Measurements from ENCODE around the gene VAMP1.
"Not testable (repeated sequence)": the region's sequence is repeated elsewhere in the genome, so short reads cannot be mapped to it uniquely, and the experiment has no call there.

The VAMP1 gene

GRCh38 chr12:6468283-6468575 is 2.2 kb downstream of the VAMP1 start:
- Histone ChIP-seq H3K27ac (ENCODE audit: low read length) (no peak overlapping the region), H3K4me3 (ENCODE audit: low read depth in 1 of 2, low read length in 2 of 2) (no peak overlapping the region)

DNA sequence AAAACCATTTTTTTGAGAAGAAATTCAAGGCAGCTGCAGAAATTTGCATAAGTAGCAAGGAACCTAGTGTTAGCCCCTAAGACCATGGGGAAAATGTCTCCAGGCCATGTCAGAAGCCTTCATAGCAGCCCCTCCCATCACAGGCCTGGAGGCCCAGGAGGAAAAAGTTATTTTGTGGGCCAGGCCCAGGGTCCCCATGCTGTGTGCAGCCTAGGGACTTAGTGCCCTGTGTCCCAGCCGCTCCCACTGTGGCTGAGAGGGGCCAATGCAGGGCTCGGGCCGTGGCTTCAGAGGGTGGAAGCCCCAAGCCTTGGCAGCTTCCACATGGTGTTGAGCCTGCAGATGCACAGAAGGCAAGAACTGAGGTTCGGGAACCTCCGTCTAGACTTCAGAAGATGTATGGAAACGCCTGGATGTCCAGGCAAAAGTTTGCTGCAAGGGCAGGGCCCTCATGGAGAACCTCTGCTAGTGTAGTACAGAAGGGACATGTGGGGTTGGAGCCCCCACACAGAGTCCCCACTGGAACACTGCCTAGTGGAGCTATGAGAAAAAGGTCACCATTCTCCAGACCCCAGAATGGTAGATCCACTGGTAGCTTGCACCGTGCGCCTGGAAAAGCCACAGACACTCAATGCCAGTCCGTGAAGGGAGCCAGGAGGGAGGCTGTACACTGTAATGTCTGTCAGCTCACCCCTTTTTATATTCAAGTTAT is 2.8 kb downstream of the VAMP1 start:
- H3K4me1 ChIP-seq (ENCODE audit: control insufficient read depth in 1 of 2, insufficient read depth in 2 of 2, low read length in 2 of 2): peaks cover 10 to 26% of the 10 kb centered on the region in 2 donors
- H3K27me3 ChIP-seq (ENCODE audit: low read depth, low read length); H3K27ac ChIP-seq (ENCODE audit: low read length); H3K9me3 ChIP-seq (ENCODE audit: control insufficient read depth in 1 of 2, low read length in 2 of 2); H3K4me3 ChIP-seq (ENCODE audit: low read depth in 1 of 2, low read length in 2 of 2): not testable (repeated sequence)
- H3K36me3 ChIP-seq (ENCODE audit: control insufficient read depth in 1 of 2, insufficient read depth in 2 of 2, low read length in 2 of 2): peaks cover 23 to 30% of the 10 kb centered on the region in 2 donors

More at GRCh38 chr12:6468283-6468575, 2.2 kb downstream of the VAMP1 start:
- Histone ChIP-seq H3K4me1 (ENCODE audit: control insufficient read depth in 1 of 2, insufficient read depth in 2 of 2, low read length in 2 of 2) (peaks cover 10 to 26% of the 10 kb centered on the region in 2 donors), H3K36me3 (ENCODE audit: control insufficient read depth in 1 of 2, insufficient read depth in 2 of 2, low read length in 2 of 2) (peaks cover 18 to 25% of the 10 kb centered on the region in 2 donors), H3K9me3 (ENCODE audit: control insufficient read depth in 1 of 2, low read length in 2 of 2) (no peaks in the 10 kb centered on the region), H3K27me3 (ENCODE audit: low read depth, low read length) (no peaks in the 10 kb centered on the region)

DNA sequence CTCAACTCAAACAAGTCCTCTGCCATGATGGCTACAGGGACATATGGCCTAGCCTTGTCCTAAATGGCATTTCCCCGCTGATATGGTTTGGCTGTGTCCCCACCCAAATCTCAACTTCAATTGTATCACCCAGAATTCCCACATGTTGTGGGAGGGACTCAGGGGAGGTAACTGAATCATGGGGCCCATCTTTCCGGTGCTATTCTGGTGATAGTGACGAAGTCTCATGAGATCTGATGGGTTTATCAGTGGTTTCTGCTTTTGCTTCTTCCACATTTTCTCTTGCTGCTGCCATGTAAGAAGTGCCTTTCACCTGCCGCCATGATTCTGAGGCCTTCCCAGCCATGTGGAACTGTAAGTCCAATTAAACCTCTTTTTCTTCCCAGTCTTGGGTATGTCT is 3.7 kb downstream of the VAMP1 start:
- H3K9me3 ChIP-seq (ENCODE audit: control insufficient read depth in 1 of 2, low read length in 2 of 2); H3K27me3 ChIP-seq (ENCODE audit: low read depth, low read length); H3K4me3 ChIP-seq (ENCODE audit: low read depth in 1 of 2, low read length in 2 of 2); H3K27ac ChIP-seq (ENCODE audit: low read length): not testable (repeated sequence)
- Histone ChIP-seq H3K4me1 (ENCODE audit: control insufficient read depth in 1 of 2, insufficient read depth in 2 of 2, low read length in 2 of 2) (peaks cover 10 to 33% of the 10 kb centered on the region in 2 donors), H3K36me3 (ENCODE audit: control insufficient read depth in 1 of 2, insufficient read depth in 2 of 2, low read length in 2 of 2) (peaks cover 32 to 39% of the 10 kb centered on the region in 2 donors)

- no peaks in the 10 kb centered on the region for H3K27me3 ChIP-seq (ENCODE audit: low read depth, low read length)
- no peak overlapping the region for H3K27ac ChIP-seq (ENCODE audit: low read length)
- no peaks in the 10 kb centered on the region for H3K9me3 ChIP-seq (ENCODE audit: control insufficient read depth in 1 of 2, low read length in 2 of 2)
- H3K4me3 ChIP-seq (ENCODE audit: low read depth in 1 of 2, low read length in 2 of 2): no peak overlapping the region
- H3K4me1 ChIP-seq (ENCODE audit: control insufficient read depth in 1 of 2, insufficient read depth in 2 of 2, low read length in 2 of 2): peaks cover 10 to 35% of the 10 kb centered on the region in 2 donors
- H3K36me3 ChIP-seq (ENCODE audit: control insufficient read depth in 1 of 2, insufficient read depth in 2 of 2, low read length in 2 of 2): peaks cover 37 to 45% of the 10 kb centered on the region in 2 donors
These were observed 4.3 kb downstream of the VAMP1 start for GRCh38 chr12:6466184-6466573.

GRCh38 chr12:6465467-6466183 is 4.9 kb downstream of the VAMP1 start:
- peaks cover 10 to 35% of the 10 kb centered on the region in 2 donors for H3K4me1 ChIP-seq (ENCODE audit: control insufficient read depth in 1 of 2, insufficient read depth in 2 of 2, low read length in 2 of 2)
- H3K27ac ChIP-seq (ENCODE audit: low read length): no peak overlapping the region
- no peak overlapping the region for H3K4me3 ChIP-seq (ENCODE audit: low read depth in 1 of 2, low read length in 2 of 2)
- H3K36me3 ChIP-seq (ENCODE audit: control insufficient read depth in 1 of 2, insufficient read depth in 2 of 2, low read length in 2 of 2): peaks cover 41 to 51% of the 10 kb centered on the region in 2 donors
- no peaks in the 10 kb centered on the region for H3K9me3 ChIP-seq (ENCODE audit: control insufficient read depth in 1 of 2, low read length in 2 of 2)
- no peaks in the 10 kb centered on the region for H3K27me3 ChIP-seq (ENCODE audit: low read depth, low read length)

DNA sequence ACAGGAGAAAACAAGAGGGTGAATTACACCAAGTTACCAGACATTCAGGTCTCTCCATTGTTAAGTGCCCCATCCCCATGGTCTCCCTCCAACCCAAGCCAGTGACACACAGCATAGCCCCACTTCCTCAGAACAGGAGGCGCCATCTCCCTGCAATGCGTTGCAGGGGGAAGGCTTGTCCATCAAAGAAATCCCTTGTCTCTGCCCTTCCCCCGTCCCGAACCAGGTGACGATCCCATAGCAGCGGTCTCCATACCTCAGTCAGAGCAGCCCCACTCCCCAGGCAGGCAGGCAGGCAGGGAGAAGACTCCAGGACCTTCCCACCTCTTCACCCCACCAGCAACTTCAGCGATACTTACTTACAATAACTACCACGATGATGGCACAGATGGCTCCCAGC is 5.9 kb downstream of the VAMP1 start:
- no peak overlapping the region for H3K4me3 ChIP-seq (ENCODE audit: low read depth in 1 of 2, low read length in 2 of 2)
- H3K9me3 ChIP-seq (ENCODE audit: control insufficient read depth in 1 of 2, low read length in 2 of 2): no peaks in the 10 kb centered on the region
- no peak overlapping the region for H3K27ac ChIP-seq (ENCODE audit: low read length)
- peaks cover 45 to 59% of the 10 kb centered on the region in 2 donors for H3K36me3 ChIP-seq (ENCODE audit: control insufficient read depth in 1 of 2, insufficient read depth in 2 of 2, low read length in 2 of 2)
- H3K27me3 ChIP-seq (ENCODE audit: low read depth, low read length): no peaks in the 10 kb centered on the region
- peaks cover 9 to 34% of the 10 kb centered on the region in 2 donors for H3K4me1 ChIP-seq (ENCODE audit: control insufficient read depth in 1 of 2, insufficient read depth in 2 of 2, low read length in 2 of 2)

GRCh38 chr12:6463858-6464257 is 6.6 kb downstream of the VAMP1 start:
- Histone ChIP-seq H3K4me3 (ENCODE audit: low read depth in 1 of 2, low read length in 2 of 2) (no peak overlapping the region), H3K27ac (ENCODE audit: low read length) (peak overlapping the region; percentile 11), H3K27me3 (ENCODE audit: low read depth, low read length) (no peaks in the 10 kb centered on the region), H3K9me3 (ENCODE audit: control insufficient read depth in 1 of 2, low read length in 2 of 2) (no peaks in the 10 kb centered on the region), H3K4me1 (ENCODE audit: control insufficient read depth in 1 of 2, insufficient read depth in 2 of 2, low read length in 2 of 2) (peaks cover 2 to 27% of the 10 kb centered on the region in 2 donors), H3K36me3 (ENCODE audit: control insufficient read depth in 1 of 2, insufficient read depth in 2 of 2, low read length in 2 of 2) (peaks cover 51 to 64% of the 10 kb centered on the region in 2 donors)

DNA sequence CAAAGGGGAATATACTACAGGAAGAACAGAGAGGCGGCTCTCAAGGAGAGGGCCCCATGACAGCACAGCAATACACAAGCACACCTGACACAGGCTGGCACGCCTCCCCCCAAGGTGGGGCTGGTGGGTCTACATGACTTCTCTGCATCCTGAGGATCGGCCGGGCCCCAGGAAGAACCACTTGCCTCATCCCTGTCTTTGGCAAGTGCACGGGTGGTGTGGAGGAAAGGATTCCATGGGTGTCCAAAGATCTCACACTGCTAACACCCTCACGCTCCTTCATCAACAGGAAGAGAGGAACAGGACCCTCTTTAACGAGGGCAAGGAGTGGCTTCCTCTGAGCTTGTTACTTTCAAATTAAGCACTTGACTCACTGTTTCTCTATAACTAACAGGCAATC is 7.3 kb downstream of the VAMP1 start:
- no peaks in the 10 kb centered on the region for H3K9me3 ChIP-seq (ENCODE audit: control insufficient read depth in 1 of 2, low read length in 2 of 2)
- no peaks in the 10 kb centered on the region for H3K27me3 ChIP-seq (ENCODE audit: low read depth, low read length)
- peaks cover 56 to 71% of the 10 kb centered on the region in 2 donors for H3K36me3 ChIP-seq (ENCODE audit: control insufficient read depth in 1 of 2, insufficient read depth in 2 of 2, low read length in 2 of 2)
- no peak overlapping the region for H3K27ac ChIP-seq (ENCODE audit: low read length)
- peaks cover 0 to 20% of the 10 kb centered on the region in 2 donors for H3K4me1 ChIP-seq (ENCODE audit: control insufficient read depth in 1 of 2, insufficient read depth in 2 of 2, low read length in 2 of 2)
- no peak overlapping the region for H3K4me3 ChIP-seq (ENCODE audit: low read depth in 1 of 2, low read length in 2 of 2)

GRCh38 chr12:6462234-6462995 is 8.1 kb downstream of the VAMP1 start:
- no peak overlapping the region for H3K4me3 ChIP-seq (ENCODE audit: low read depth in 1 of 2, low read length in 2 of 2)
- H3K27ac ChIP-seq (ENCODE audit: low read length): peak overlapping the region; percentile 50
- H3K4me1 ChIP-seq (ENCODE audit: control insufficient read depth in 1 of 2, insufficient read depth in 2 of 2, low read length in 2 of 2): peaks cover 0 to 15% of the 10 kb centered on the region in 2 donors
- H3K9me3 ChIP-seq (ENCODE audit: control insufficient read depth in 1 of 2, low read length in 2 of 2): no peaks in the 10 kb centered on the region
- H3K27me3 ChIP-seq (ENCODE audit: low read depth, low read length): no peaks in the 10 kb centered on the region
- H3K36me3 ChIP-seq (ENCODE audit: control insufficient read depth in 1 of 2, insufficient read depth in 2 of 2, low read length in 2 of 2): peaks cover 61 to 76% of the 10 kb centered on the region in 2 donors

- no peaks in the 10 kb centered on the region for H3K9me3 ChIP-seq (ENCODE audit: control insufficient read depth in 1 of 2, low read length in 2 of 2)
- no peak overlapping the region for H3K4me3 ChIP-seq (ENCODE audit: low read depth in 1 of 2, low read length in 2 of 2)
- H3K36me3 ChIP-seq (ENCODE audit: control insufficient read depth in 1 of 2, insufficient read depth in 2 of 2, low read length in 2 of 2): peaks cover 68 to 83% of the 10 kb centered on the region in 2 donors
- peak overlapping the region; percentile 50 for H3K27ac ChIP-seq (ENCODE audit: low read length)
- peaks cover 0 to 15% of the 10 kb centered on the region in 2 donors for H3K4me1 ChIP-seq (ENCODE audit: control insufficient read depth in 1 of 2, insufficient read depth in 2 of 2, low read length in 2 of 2)
- H3K27me3 ChIP-seq (ENCODE audit: low read depth, low read length): no peaks in the 10 kb centered on the region
These were observed 8.9 kb downstream of the VAMP1 start for GRCh38 chr12:6461401-6462233.
